Measurements from ENCODE around the gene CEP63. TPM values are rescaled to one million over a fixed set of nuclear protein-coding genes. Genes with fewer than 3 reads are reported as not detected.
A peak's percentile ranks its signal among the peaks of the same experiment; 100 is the strongest.
"Not testable (repeated sequence)": the region's sequence is repeated elsewhere in the genome, so short reads cannot be mapped to it uniquely, and the experiment has no call there.

Gene CEP63
- total RNA-seq, 2 experiments from 2014 or later = 21.3 to 25.9 TPM

GRCh38 chr3:134576426-134576825, 90.6 kb downstream of the CEP63 start:
- ATAC-seq (no peak), DNase-seq (no peak)
- ChIA-PET POLR2A (no interaction called here), CTCF (interaction anchor here (1.3 kb wide), 1 partner anchor 25 kb away, joined by 6 read pairs; no protein-coding TSS in a partner anchor)
- Mint-ChIP-seq H3K9me3 (ENCODE audit: low read depth) (peaks cover 13% of the 10 kb centered on the region), H3K27me3 (no peaks in the 10 kb centered on the region), H3K4me3 (no peak overlapping the region), H3K4me1 (no peaks in the 10 kb centered on the region), H3K27ac (no peak overlapping the region), H3K36me3 (ENCODE audit: low read depth) (no peaks in the 10 kb centered on the region)
- intact Hi-C loops (cut with DNase I, micrococcal nuclease) = no loop called here

- no peaks in the 10 kb centered on the region for H3K36me3 Mint-ChIP-seq (ENCODE audit: low read depth)
Observed at GRCh38 chr3:134576831-134577230, 91.0 kb downstream of the CEP63 start.

GRCh38 chr3:134579141-134579665, 93.3 kb downstream of the CEP63 start:
- ATAC-seq (no peak), DNase-seq (no peak)
- CTCF ChIA-PET = interaction anchor here (0.6 to 1.8 kb wide), 2 partner anchors 20 to 21 kb away, joined by 3 to 7 read pairs; no protein-coding TSS in a partner anchor
- Mint-ChIP-seq H3K27me3 (no peaks in the 10 kb centered on the region), H3K4me1 (no peaks in the 10 kb centered on the region), H3K9me3 (ENCODE audit: low read depth) (peaks cover 4% of the 10 kb centered on the region), H3K27ac (no peak overlapping the region), H3K36me3 (ENCODE audit: low read depth) (no peaks in the 10 kb centered on the region), H3K4me3 (no peak overlapping the region)
- intact Hi-C loops (cut with DNase I, micrococcal nuclease) = no loop called here
- POLR2A ChIA-PET = no interaction called here

More at GRCh38 chr3:134576831-134577230, 91.0 kb downstream of the CEP63 start:
- Mint-ChIP-seq H3K4me1 (no peaks in the 10 kb centered on the region), H3K27ac (no peak overlapping the region), H3K27me3 (no peaks in the 10 kb centered on the region), H3K9me3 (ENCODE audit: low read depth) (peaks cover 12% of the 10 kb centered on the region), H3K4me3 (no peak overlapping the region)
- no peak for DNase-seq
- CTCF ChIA-PET = interaction anchor here (0.9 to 1.3 kb wide), 2 partner anchors 9 to 25 kb away, joined by 5 to 6 read pairs; no protein-coding TSS in a partner anchor
- intact Hi-C loops (cut with DNase I, micrococcal nuclease) = no loop called here
- ATAC-seq = no peak
- POLR2A ChIA-PET = no interaction called here

- H3K27ac Mint-ChIP-seq = no peak overlapping the region
- no peaks in the 10 kb centered on the region for H3K36me3 Mint-ChIP-seq (ENCODE audit: low read depth)
- no peaks in the 10 kb centered on the region for H3K27me3 Mint-ChIP-seq
- H3K9me3 Mint-ChIP-seq (ENCODE audit: low read depth) = no peaks in the 10 kb centered on the region
- DNase-seq (no peak), ATAC-seq (no peak)
- H3K4me3 Mint-ChIP-seq = no peak overlapping the region
- POLR2A ChIA-PET = no interaction called here
- CTCF ChIA-PET = interaction anchor here (1.2 kb wide), 1 partner anchor 10 kb away, joined by 4 read pairs; no protein-coding TSS in a partner anchor
- intact Hi-C loops (cut with DNase I, micrococcal nuclease) = no loop called here
- H3K4me1 Mint-ChIP-seq = no peaks in the 10 kb centered on the region
Observed at GRCh38 chr3:134590766-134591165, 104.9 kb downstream of the CEP63 start.

GRCh38 chr3:134592806-134593205, 106.9 kb downstream of the CEP63 start:
- DNase-seq (no peak), ATAC-seq (no peak)
- H3K36me3 Mint-ChIP-seq (ENCODE audit: low read depth) = no peaks in the 10 kb centered on the region
- ChIA-PET POLR2A (no interaction called here), CTCF (interaction anchor here (0.9 kb wide), 1 partner anchor 48 kb away, joined by 5 read pairs; no protein-coding TSS in a partner anchor)
- H3K4me1 Mint-ChIP-seq = no peaks in the 10 kb centered on the region
- no peaks in the 10 kb centered on the region for H3K9me3 Mint-ChIP-seq (ENCODE audit: low read depth)
- no peak overlapping the region for H3K27ac Mint-ChIP-seq
- H3K4me3 Mint-ChIP-seq = no peak overlapping the region
- intact Hi-C loops (cut with DNase I, micrococcal nuclease) = no loop called here
- no peaks in the 10 kb centered on the region for H3K27me3 Mint-ChIP-seq

- no peaks in the 10 kb centered on the region for H3K9me3 Mint-ChIP-seq (ENCODE audit: low read depth)
- no peaks in the 10 kb centered on the region for H3K4me1 Mint-ChIP-seq
- intact Hi-C loops (cut with DNase I, micrococcal nuclease) = no loop called here
- no peak overlapping the region for H3K27ac Mint-ChIP-seq
- CTCF ChIA-PET = interaction anchor here (0.5 to 1.3 kb wide), 2 partner anchors 9 to 453 kb away, joined by 3 to 4 read pairs; no protein-coding TSS in a partner anchor
- no peaks in the 10 kb centered on the region for H3K36me3 Mint-ChIP-seq (ENCODE audit: low read depth)
- POLR2A ChIA-PET = no interaction called here
- DNase-seq (no peak), ATAC-seq (no peak)
- no peak overlapping the region for H3K4me3 Mint-ChIP-seq
- no peaks in the 10 kb centered on the region for H3K27me3 Mint-ChIP-seq
Observed at GRCh38 chr3:134594331-134594741, 108.5 kb downstream of the CEP63 start.

- intact Hi-C loops (cut with DNase I, micrococcal nuclease); H3K4me3 Mint-ChIP-seq; H3K27me3 Mint-ChIP-seq; H3K27ac Mint-ChIP-seq; H3K9me3 Mint-ChIP-seq (ENCODE audit: low read depth); DNase-seq; ATAC-seq; H3K4me1 Mint-ChIP-seq; H3K36me3 Mint-ChIP-seq (ENCODE audit: low read depth); POLR2A ChIA-PET: not testable (repeated sequence)
- CTCF ChIA-PET = interaction anchor here (0.5 to 1.3 kb wide), 3 partner anchors 8 to 453 kb away, joined by 3 to 4 read pairs (median 3); no protein-coding TSS in a partner anchor
Observed at GRCh38 chr3:134594986-134595385, 109.1 kb downstream of the CEP63 start.

GRCh38 chr3:134597390-134597970, 111.6 kb downstream of the CEP63 start:
- intact Hi-C loops (cut with DNase I, micrococcal nuclease) = no loop called here
- CTCF ChIA-PET = interaction anchor here (0.7 kb wide), 1 partner anchor 55 kb away, joined by 3 read pairs; no protein-coding TSS in a partner anchor
- H3K27me3 Mint-ChIP-seq = peaks cover 5% of the 10 kb centered on the region
- ATAC-seq (no peak), DNase-seq (no peak)
- H3K27ac Mint-ChIP-seq = no peak overlapping the region
- no peaks in the 10 kb centered on the region for H3K9me3 Mint-ChIP-seq (ENCODE audit: low read depth)
- POLR2A ChIA-PET = no interaction called here
- peaks cover 5% of the 10 kb centered on the region for H3K4me1 Mint-ChIP-seq
- H3K36me3 Mint-ChIP-seq (ENCODE audit: low read depth) = no peaks in the 10 kb centered on the region
- no peak overlapping the region for H3K4me3 Mint-ChIP-seq

GRCh38 chr3:134598763-134599545, 113.1 kb downstream of the CEP63 start:
- H3K27ac Mint-ChIP-seq = no peak overlapping the region
- intact Hi-C loops (cut with DNase I, micrococcal nuclease) = no loop called here
- H3K27me3 Mint-ChIP-seq = peaks cover 5% of the 10 kb centered on the region
- no peak for DNase-seq
- CTCF ChIA-PET = interaction anchor here (0.6 to 1.3 kb wide), 4 partner anchors 8 to 1765 kb away, joined by 3 to 5 read pairs (median 4); partner anchors contain the start of gene EPHB1
- no peaks in the 10 kb centered on the region for H3K9me3 Mint-ChIP-seq (ENCODE audit: low read depth)
- peaks cover 5% of the 10 kb centered on the region for H3K4me1 Mint-ChIP-seq
- POLR2A ChIA-PET = no interaction called here
- H3K36me3 Mint-ChIP-seq (ENCODE audit: low read depth) = no peaks in the 10 kb centered on the region
- no peak for ATAC-seq
- no peak overlapping the region for H3K4me3 Mint-ChIP-seq

- intact Hi-C loops (cut with DNase I, micrococcal nuclease) = loop anchor here (1.0 to 10.0 kb wide), 7 partner anchors 41 to 1443 kb away; no protein-coding TSS in a partner anchor
- Mint-ChIP-seq H3K4me1 (peaks cover 5% of the 10 kb centered on the region), H3K27me3 (peaks cover 5% of the 10 kb centered on the region), H3K36me3 (ENCODE audit: low read depth) (no peaks in the 10 kb centered on the region), H3K4me3 (no peak overlapping the region), H3K9me3 (ENCODE audit: low read depth) (no peaks in the 10 kb centered on the region), H3K27ac (no peak overlapping the region)
- ATAC-seq (no peak), DNase-seq (no peak)
- POLR2A ChIA-PET = no interaction called here
- CTCF ChIA-PET = interaction anchor here (1.0 to 2.7 kb wide), 17 partner anchors 9 to 1442 kb away, joined by 3 to 21 read pairs (median 4); partner anchors contain the start of gene EPHB1
Observed at GRCh38 chr3:134600206-134600605, 114.3 kb downstream of the CEP63 start.

- Mint-ChIP-seq H3K9me3 (ENCODE audit: low read depth) (no peaks in the 10 kb centered on the region), H3K27ac (no peak overlapping the region), H3K27me3 (peaks cover 5% of the 10 kb centered on the region), H3K4me3 (no peak overlapping the region), H3K36me3 (ENCODE audit: low read depth) (no peaks in the 10 kb centered on the region), H3K4me1 (peaks cover 5% of the 10 kb centered on the region)
- ATAC-seq (peak; percentile 90), DNase-seq (peak; percentile 83)
- POLR2A ChIA-PET = no interaction called here
- intact Hi-C loops (cut with DNase I, micrococcal nuclease) = loop anchor here (1.0 to 10.0 kb wide), 9 partner anchors 40 to 1442 kb away; no protein-coding TSS in a partner anchor
- CTCF ChIA-PET = interaction anchor here (0.6 to 2.7 kb wide), 23 partner anchors 10 to 1442 kb away, joined by 3 to 21 read pairs (median 4); no protein-coding TSS in a partner anchor
Observed at GRCh38 chr3:134600685-134601463, 115.0 kb downstream of the CEP63 start.

Measured in activated CD4-positive, alpha-beta T cell treated with anti-CD3 and anti-CD28 coated beads for 36 hours (primary cell).